GM23338 (cell line): ENCODE measurements around the gene MYDGF.
A peak's percentile ranks its signal among the peaks of the same experiment; 100 is the strongest.

Experiments used
- CTCF ChIP-seq, 2 experiments: fragments of 200-600 bp in 1 of 2; sonication (generic) in 1 of 2; conservative IDR thresholded peaks; 2 replicates each; pipeline versions ENCODE4 v1.5.1 to v1.6.1; 2016 to 2017; ENCODE audit warnings: antibody characterized with exemption in 2 of 2, low read depth in 2 of 2, mild to moderate bottlenecking in 2 of 2, moderate library complexity in 1 of 2
- EZH2 ChIP-seq: fragments of 200-600 bp; sonication (generic); IDR thresholded peaks from one replicate; pipeline ENCODE4 v1.8.0; 2017; ENCODE audit warnings: antibody characterized with exemption, mild to moderate bottlenecking, low read depth; ENCODE audit not compliant: unreplicated experiment
- EZH2phosphoT487 ChIP-seq: fragments of 200-600 bp; sonication (generic); IDR thresholded peaks from one replicate; pipeline ENCODE4 v1.8.1; 2018; ENCODE audit warnings: antibody characterized with exemption; ENCODE audit not compliant: unreplicated experiment
- POLR2AphosphoS5 ChIP-seq: IDR thresholded peaks from 2 replicates; pipeline ENCODE4 v1.6.1; 2016; ENCODE audit warnings: antibody characterized with exemption, low read depth
- TF ChIP-seq, protein P1 (sequence below): IDR thresholded peaks from one replicate; pipeline ENCODE4 v1.6.1; 2018; ENCODE audit warnings: antibody characterized with exemption; ENCODE audit not compliant: unreplicated experiment

DNA sequence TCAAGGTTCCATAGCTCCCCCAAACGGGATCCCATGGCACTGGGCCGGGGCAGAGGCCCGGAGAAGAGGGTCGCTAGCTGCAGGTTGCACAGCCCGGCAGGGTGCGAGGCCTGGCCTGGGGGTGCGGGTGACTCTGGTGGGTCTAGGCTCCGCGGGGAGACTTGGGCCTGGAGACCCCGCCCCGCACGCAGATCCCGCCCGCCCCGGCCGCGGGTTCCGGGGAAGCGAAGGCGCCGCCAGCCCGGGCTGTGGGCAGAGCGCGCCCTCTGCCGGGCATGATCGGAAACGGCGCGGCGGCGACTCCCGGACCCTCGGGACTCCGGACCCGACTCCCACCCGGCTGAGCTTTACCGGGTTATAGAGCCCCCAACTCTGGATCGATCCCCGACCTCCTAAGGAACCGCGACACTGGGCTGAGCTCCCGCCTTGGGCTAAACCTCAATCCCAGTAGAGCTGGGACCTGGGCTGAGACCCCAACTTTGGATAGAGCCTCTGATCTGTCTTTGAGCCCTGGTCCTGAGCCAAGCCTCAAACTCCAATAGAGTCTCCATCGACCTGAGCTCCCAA is 33.9 kb downstream of the MYDGF start:
- TF ChIP-seq EZH2 (no peak), CTCF (conservative IDR thresholded peaks at IDR 0.05; ENCODE audit: low read depth in 2 of 2) (peak; percentile 66 to 88), EZH2phosphoT487 (no peak), POLR2AphosphoS5 (peak; percentile 52; the same call in 1 of the 2 replicates)
- TF ChIP-seq, protein P1, sequence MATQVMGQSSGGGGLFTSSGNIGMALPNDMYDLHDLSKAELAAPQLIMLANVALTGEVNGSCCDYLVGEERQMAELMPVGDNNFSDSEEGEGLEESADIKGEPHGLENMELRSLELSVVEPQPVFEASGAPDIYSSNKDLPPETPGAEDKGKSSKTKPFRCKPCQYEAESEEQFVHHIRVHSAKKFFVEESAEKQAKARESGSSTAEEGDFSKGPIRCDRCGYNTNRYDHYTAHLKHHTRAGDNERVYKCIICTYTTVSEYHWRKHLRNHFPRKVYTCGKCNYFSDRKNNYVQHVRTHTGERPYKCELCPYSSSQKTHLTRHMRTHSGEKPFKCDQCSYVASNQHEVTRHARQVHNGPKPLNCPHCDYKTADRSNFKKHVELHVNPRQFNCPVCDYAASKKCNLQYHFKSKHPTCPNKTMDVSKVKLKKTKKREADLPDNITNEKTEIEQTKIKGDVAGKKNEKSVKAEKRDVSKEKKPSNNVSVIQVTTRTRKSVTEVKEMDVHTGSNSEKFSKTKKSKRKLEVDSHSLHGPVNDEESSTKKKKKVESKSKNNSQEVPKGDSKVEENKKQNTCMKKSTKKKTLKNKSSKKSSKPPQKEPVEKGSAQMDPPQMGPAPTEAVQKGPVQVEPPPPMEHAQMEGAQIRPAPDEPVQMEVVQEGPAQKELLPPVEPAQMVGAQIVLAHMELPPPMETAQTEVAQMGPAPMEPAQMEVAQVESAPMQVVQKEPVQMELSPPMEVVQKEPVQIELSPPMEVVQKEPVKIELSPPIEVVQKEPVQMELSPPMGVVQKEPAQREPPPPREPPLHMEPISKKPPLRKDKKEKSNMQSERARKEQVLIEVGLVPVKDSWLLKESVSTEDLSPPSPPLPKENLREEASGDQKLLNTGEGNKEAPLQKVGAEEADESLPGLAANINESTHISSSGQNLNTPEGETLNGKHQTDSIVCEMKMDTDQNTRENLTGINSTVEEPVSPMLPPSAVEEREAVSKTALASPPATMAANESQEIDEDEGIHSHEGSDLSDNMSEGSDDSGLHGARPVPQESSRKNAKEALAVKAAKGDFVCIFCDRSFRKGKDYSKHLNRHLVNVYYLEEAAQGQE = no peak
